GM19328 (cell line): Measurements from ENCODE around the gene TBX19.

Experiments
- ATAC-seq: cut with Tn5 transposase; IDR thresholded peaks from one replicate; pipeline ENCODE4 v1.9.1; 2021; ENCODE audit warnings: mild to moderate bottlenecking, moderate library complexity; ENCODE audit not compliant: unreplicated experiment

Gene TBX19

GRCh38 chr1:168280296-168280927 lies at the start of gene TBX19:
Gene TBX19 (plus strand): TSS chr1:168280877. CDS start chr1:168281091, 214 bp downstream.
- no peak for ATAC-seq

- no peak for ATAC-seq
Observed at GRCh38 chr1:168234846-168235547, 45.7 kb upstream of the TBX19 start.

DNA sequence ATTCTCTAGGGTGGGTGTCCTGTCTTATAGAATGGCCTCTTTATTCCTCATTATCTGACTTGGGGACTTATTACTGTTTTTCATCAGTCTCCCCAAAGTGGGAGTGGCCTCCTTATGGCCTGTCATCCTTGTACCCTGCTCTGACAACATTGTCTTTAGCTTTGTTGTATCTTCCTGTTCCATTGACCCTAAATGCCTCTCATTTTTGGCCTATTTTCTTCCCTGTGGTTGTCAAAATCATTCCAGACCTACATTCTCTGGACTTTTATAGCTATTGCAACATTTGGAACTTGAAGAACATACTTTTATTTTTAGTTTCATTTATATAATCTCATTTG lies 45.2 kb upstream of the TBX19 start:
- ATAC-seq: no peak

DNA sequence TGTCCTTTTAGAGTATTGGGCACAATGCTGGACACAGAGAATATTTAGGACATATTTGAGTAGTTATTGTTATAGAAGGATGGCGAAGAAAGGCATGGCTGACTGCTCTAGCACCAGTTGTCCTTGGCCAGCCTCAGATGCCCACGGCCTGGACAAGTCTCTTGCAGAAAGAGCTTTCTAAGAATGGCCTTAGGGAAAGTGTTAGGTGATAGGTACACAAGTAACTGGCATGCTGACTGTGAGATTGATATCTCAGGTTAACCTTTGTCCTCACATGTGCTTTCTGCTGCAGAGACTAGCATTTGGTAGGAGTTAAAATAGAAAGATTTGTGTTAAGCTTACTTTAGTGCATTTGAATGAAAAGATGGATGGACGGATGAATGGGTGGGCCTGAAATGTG lies 44.7 kb upstream of the TBX19 start:
- ATAC-seq: no peak

- no peak for ATAC-seq
Observed at GRCh38 chr1:168236836-168237611, 43.7 kb upstream of the TBX19 start.

DNA sequence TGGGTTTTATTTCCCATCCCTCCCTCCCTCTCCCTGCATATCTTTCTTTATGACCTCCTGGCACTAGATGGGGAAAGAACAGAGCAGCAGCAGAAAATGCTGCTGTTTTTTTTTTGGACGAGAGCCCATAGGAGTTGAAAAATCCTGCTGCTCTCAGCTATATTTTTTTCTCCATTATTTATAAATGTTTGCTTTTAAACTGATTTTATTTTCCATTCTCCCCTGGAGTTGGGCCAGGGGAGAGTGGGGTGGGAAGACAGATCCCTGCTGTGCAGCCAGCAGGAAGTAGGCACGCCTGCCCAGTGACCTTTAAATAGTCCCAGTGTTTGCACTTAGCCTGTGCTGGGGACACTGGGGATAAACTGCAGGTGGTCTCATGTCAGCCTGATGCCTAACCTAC lies 37.5 kb upstream of the TBX19 start:
- ATAC-seq: no peak

DNA sequence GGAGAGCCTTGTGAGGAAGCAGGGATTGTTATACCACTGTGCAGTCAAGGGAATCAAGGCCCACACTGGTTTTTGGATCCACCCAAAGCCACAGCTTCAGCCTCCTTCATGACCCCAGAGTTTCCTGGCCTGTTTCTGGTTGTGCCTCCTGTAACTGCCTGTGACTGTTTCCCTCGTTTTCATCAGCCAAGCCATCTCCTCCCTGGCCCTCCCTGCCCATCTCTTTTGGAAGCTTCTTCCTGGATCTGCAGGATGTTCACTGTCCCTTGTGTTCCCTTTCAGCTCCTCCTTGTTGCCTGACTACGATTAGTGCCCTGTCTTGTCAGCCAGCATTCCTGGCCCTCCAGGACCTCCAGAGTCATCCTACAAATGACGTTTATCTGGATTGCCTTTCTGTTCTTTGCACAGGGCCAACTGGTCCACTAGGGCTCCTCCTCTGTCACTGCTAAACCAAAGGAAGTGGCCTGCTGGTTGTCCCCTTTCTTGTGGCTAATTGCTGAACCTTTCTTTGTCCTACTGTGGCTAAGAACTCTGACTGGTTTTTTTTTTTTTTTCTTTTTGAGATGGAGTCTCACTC lies 37.0 kb upstream of the TBX19 start:
- no peak for ATAC-seq

- no peak for ATAC-seq
Observed at GRCh38 chr1:168245042-168245441, 35.6 kb upstream of the TBX19 start.

GRCh38 chr1:168246506-168246905 lies 34.2 kb upstream of the TBX19 start:
- no peak for ATAC-seq

- no peak for ATAC-seq
Observed at GRCh38 chr1:168252204-168252733, 28.4 kb upstream of the TBX19 start.

DNA sequence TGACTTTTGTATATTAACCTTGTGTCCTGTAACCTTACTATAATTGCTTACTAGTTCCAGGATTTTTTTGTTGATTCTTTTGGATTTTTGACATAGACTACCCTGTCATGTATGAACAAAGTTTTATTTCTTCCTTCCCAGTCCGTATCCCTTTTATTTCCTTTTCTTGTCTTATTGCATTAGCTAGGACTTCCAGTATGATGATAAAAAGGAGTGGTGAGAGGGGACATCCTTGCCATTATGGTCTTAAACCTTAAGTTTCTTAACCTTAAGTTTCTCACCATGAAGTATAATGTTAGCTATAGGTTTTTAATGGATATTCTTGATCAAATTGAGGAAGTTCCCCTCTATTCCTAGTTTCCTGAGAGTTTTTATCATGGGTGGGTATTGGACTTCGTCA lies 24.5 kb upstream of the TBX19 start:
- no peak for ATAC-seq

DNA sequence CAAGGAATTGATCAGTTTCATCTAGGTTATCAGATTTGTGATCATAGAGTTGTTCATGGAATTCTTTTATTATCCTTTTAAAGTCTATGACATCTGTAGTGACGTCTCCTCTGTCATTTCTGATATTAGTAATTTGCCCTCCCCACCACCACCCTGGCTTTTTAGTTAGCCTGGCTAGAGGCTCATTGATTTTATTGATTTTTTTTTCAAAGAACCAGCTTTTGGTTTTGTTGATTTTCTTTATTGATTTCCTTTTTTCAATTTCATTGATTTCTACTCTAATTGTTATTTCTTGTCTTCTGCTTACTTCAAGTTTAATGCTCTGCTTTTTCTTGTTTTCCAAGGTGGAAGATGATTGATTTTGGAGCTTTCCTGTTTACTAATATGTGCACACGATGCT lies 23.3 kb upstream of the TBX19 start:
- ATAC-seq: no peak

DNA sequence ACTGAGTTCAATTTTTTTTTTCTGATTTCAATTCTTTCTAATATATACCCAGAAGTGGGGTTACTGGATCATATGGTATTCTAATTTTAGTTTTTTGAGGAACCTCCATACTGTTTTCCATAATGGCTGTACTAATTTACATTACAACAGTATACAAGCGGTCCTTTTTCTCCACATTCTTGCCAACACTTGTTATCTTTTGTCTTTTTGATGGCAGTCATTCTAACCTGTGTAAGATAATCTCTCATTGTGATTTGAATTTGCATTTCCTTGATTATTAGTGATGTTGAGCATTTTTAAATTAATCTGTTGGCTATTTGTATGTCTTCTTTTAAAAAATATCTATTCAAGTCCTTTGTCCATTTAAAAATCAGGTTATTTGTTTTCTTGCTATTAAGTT lies 21.1 kb upstream of the TBX19 start:
- ATAC-seq: no peak

DNA sequence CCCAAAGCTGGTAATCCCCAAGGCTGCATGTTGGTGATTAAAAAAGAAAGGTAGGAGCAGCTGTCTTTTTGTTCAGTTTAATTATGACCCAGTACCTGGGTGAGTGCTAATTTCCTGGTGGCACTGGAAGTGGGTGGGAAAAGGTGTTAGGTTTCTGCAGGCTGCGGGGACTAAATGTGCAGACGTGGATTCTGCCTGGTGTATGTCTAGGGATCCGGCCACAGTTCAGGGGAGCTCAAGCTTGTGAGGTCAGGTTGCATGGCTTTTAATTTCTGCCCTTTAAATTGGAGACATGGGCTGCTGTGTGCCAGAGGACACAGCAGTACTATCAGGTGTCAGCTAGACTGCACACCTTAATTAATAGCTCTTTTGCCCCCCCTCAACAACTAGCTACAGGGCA lies 20.3 kb upstream of the TBX19 start:
- no peak for ATAC-seq

DNA sequence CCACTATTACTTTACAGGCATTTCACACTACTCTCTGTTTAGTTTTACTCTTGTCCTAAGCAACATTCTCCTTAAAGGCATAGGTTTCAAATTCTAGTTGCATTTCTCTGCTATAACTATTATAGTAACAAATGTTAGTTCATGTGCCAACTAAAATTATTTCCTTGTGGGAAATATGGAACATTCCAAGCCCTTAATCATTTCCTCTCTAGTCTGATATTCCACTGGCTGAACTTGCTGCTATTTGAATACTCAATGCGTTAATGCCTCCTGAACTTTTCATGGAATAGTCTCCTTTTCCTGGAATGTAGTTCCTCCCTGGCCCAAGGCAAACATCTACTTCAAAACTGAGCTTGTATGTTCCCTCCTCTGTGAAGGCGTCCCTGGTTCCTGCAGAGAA lies 19.3 kb upstream of the TBX19 start:
- no peak for ATAC-seq

- no peak for ATAC-seq
Observed at GRCh38 chr1:168263130-168263529, 17.5 kb upstream of the TBX19 start.

DNA sequence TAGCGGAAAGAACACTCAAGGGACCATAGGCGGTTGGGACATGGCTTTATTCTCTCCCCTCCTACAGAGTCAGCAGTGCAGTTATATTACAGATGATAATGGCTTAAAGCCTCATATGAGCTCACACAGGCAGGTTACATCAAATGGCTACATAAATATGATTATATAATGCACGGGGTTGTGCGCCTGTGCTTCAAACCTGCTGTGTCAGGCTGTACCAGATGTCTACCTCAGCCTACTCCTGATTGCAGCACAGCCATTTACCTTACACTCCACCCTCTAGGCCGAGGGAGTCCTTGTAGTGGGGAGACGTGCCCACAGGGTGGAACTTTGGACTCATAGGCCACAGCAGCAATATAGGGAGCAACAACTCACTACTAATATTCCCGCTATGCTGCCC lies 16.4 kb upstream of the TBX19 start:
- no peak for ATAC-seq

GRCh38 chr1:168265596-168265995 lies 15.1 kb upstream of the TBX19 start:
- no peak for ATAC-seq

- ATAC-seq: no peak
Observed at GRCh38 chr1:168266644-168267186, 14.0 kb upstream of the TBX19 start.

DNA sequence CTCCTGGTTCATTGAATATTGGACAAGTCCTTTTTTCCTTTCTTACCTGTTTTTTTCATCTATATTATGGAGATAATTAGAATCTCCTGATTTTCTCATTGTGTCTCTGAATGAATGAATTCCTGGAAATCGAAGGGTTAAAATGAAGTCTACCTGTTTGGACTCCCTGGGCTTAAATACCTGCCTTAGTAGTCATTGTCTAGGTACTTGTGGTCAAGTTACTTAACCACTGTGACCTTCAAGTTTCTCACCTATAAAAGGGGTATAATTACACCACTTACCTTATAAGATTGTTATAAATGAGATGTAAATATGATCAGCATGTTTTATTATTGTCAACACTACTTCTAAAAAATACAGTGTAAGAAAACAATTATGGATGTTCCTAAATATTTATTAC lies 9.0 kb upstream of the TBX19 start:
- no peak for ATAC-seq

DNA sequence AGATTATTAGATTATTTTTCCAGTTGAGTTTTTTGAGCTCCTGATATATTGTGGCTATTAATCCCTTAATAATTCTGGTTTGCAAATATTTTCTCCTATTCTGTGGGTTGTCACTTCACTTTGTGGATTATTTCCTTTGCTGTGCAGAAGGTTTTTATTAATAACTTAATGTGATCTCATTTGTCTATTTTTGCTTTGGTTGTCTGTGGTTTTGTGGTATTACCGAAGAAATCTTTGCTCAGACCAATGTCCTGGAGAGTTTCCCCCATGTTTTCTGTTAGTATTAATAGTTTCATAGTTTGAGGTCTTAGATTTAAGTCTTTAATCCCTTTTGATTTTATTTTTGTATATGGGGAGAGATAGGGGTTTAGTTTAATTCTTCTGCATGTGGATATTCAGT lies 7.1 kb upstream of the TBX19 start:
- no peak for ATAC-seq
